ENCODE measurements around the gene BMPR1A.

The BMPR1A gene

DNA sequence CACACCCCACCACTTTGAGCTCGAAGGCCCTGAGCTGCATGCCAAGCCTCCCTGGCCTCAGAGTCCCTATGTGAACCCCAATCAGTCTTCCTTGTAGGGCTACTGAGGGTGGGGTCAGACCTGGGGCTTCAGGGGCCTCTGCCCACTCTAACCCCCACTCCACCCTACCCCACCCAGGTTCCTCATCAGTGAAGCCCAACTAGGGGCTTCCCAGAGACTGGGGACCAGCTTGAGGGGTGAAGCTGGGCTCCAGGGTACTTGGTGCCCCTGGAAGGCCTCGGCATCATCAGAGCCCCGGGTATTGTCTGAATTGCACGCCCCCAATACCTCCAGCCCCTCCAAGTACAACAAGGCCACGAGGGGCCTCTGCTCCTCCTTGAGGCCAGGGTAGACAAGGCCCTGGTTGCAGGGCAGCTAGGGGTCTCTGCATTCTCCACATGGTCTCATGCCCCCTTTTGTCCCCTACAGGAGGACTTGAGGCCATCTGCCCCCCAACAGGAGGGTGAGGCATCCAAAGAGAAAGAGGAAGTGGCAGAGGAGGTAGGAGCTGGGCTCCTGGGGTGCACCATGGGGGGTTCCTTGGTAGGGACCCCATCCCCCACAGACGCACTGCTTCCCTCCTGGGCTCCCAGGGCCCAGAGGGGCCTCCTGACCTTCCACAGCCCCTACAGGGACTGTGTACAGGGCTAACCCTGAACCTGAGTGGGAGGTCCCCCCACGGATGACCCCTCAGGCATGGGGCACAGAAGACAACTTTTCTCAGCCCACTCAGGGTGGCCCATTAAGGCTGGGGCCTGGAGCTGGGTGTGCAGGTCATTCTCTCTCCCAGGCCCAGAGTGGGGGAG lies 205.9 kb downstream of the BMPR1A start:
- no peaks in the 10 kb centered on the region for H3K27me3 ChIP-seq (ENCODE audit: low read depth, low read length)
- peak overlapping the region; percentile 100 for H3K9ac ChIP-seq (ENCODE audit: low read length)
- peaks cover 38% of the 10 kb centered on the region for H3K79me2 ChIP-seq (ENCODE audit: low read length)
- H3K4me1 ChIP-seq (ENCODE audit: low read length): peaks cover 82% of the 10 kb centered on the region
- H3K27ac ChIP-seq (ENCODE audit: low read length): peak overlapping the region; percentile 100
- H2AFZ ChIP-seq (ENCODE audit: low read depth, low read length): no peak overlapping the region
- H3K9me3 ChIP-seq (ENCODE audit: insufficient read depth, low read length): no peaks in the 10 kb centered on the region
- TF ChIP-seq EZH2phosphoT487 (IDR thresholded peaks at IDR 0.05; ENCODE audit: low read depth): no peak
- TF ChIP-seq CTCF (IDR thresholded peaks at IDR 0.05; ENCODE audit: low read depth, low read length): no peak
- H3K4me2 ChIP-seq (ENCODE audit: low read length): peak overlapping the region; percentile 53
- H3K36me3 ChIP-seq (replicated peaks; ENCODE audit: low read depth, low read length): peaks cover 14% of the 10 kb centered on the region
- H4K20me1 ChIP-seq (ENCODE audit: insufficient read depth, low read length): no peaks in the 10 kb centered on the region
- H3K4me3 ChIP-seq (ENCODE audit: low read length): no peak overlapping the region

DNA sequence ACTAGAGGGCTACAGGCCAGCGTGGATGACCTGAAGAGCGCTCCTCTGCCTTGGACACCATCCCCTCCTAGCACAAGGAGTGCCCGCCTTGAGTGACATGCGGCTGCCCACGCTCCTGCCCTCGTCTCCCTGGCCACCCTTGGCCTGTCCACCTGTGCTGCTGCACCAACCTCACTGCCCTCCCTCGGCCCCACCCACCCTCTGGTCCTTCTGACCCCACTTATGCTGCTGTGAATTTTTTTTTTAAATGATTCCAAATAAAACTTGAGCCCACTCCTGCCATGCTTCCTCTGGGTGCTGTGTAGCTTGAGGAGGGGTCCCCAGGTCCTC lies 206.5 kb downstream of the BMPR1A start:
- peaks cover 82% of the 10 kb centered on the region for H3K4me1 ChIP-seq (ENCODE audit: low read length)

GRCh38 chr10:86963341-86963919 lies 207.0 kb downstream of the BMPR1A start:
- peaks cover 17% of the 10 kb centered on the region for H3K36me3 ChIP-seq (replicated peaks; ENCODE audit: low read depth, low read length)

More for the DNA sequence above, 206.5 kb downstream of the BMPR1A start:
- H3K4me3 ChIP-seq (ENCODE audit: low read length): no peak overlapping the region
- H3K36me3 ChIP-seq (replicated peaks; ENCODE audit: low read depth, low read length): peaks cover 17% of the 10 kb centered on the region
- no peaks in the 10 kb centered on the region for H3K27me3 ChIP-seq (ENCODE audit: low read depth, low read length)
- peak overlapping the region; percentile 100 for H3K27ac ChIP-seq (ENCODE audit: low read length)
- H3K4me2 ChIP-seq (ENCODE audit: low read length): peak overlapping the region; percentile 53
- no peaks in the 10 kb centered on the region for H3K9me3 ChIP-seq (ENCODE audit: insufficient read depth, low read length)
- no peak overlapping the region for H2AFZ ChIP-seq (ENCODE audit: low read depth, low read length)
- H3K79me2 ChIP-seq (ENCODE audit: low read length): peaks cover 43% of the 10 kb centered on the region
- H3K9ac ChIP-seq (ENCODE audit: low read length): peak overlapping the region; percentile 100
- no peaks in the 10 kb centered on the region for H4K20me1 ChIP-seq (ENCODE audit: insufficient read depth, low read length)
- no peak for TF ChIP-seq EZH2phosphoT487 (IDR thresholded peaks at IDR 0.05; ENCODE audit: low read depth)
- no peak for TF ChIP-seq CTCF (IDR thresholded peaks at IDR 0.05; ENCODE audit: low read depth, low read length)

More at GRCh38 chr10:86963341-86963919, 207.0 kb downstream of the BMPR1A start:
- Histone ChIP-seq H3K4me2 (ENCODE audit: low read length) (peak overlapping the region; percentile 85; the same call in 1 of the 2 replicates), H3K9ac (ENCODE audit: low read length) (peak overlapping the region; percentile 100; the same call in 1 of the 2 replicates), H3K27me3 (ENCODE audit: low read depth, low read length) (no peaks in the 10 kb centered on the region), H3K4me3 (ENCODE audit: low read length) (no peak overlapping the region), H3K4me1 (ENCODE audit: low read length) (peaks cover 84% of the 10 kb centered on the region), H3K9me3 (ENCODE audit: insufficient read depth, low read length) (no peaks in the 10 kb centered on the region), H4K20me1 (ENCODE audit: insufficient read depth, low read length) (no peaks in the 10 kb centered on the region), H3K27ac (ENCODE audit: low read length) (peak overlapping the region; percentile 100), H2AFZ (ENCODE audit: low read depth, low read length) (no peak overlapping the region), H3K79me2 (ENCODE audit: low read length) (peaks cover 48% of the 10 kb centered on the region)
- TF ChIP-seq EZH2phosphoT487 (IDR thresholded peaks at IDR 0.05; ENCODE audit: low read depth) (no peak), CTCF (IDR thresholded peaks at IDR 0.05; ENCODE audit: low read depth, low read length) (no peak)

All from OCI-LY3 (cell line).